ENCODE data around the gene NSMCE1.

The NSMCE1 gene

GRCh38 chr16:27241658-27242057, 26.9 kb downstream of the NSMCE1 start:
- Histone ChIP-seq H3K9me3 (ENCODE audit: low read length) (no peaks in the 10 kb centered on the region), H3K4me3 (ENCODE audit: low read depth, low read length, poor library complexity, severe bottlenecking) (no peak overlapping the region), H3K4me1 (ENCODE audit: insufficient read depth, low read length, severe bottlenecking) (peaks cover 52% of the 10 kb centered on the region), H3K27ac (ENCODE audit: low read depth, low read length, poor library complexity, severe bottlenecking) (peak overlapping the region; percentile 98), H3K4me2 (ENCODE audit: low read length) (no peak overlapping the region), H3K36me3 (ENCODE audit: insufficient read depth, low read length) (peaks cover 7% of the 10 kb centered on the region; the same call in 1 of the 2 replicates), H3K79me2 (ENCODE audit: insufficient read depth, low read length) (no peaks in the 10 kb centered on the region), H3F3A (ENCODE audit: insufficient read depth, low read length) (peaks cover 5% of the 10 kb centered on the region; the same call in 1 of the 2 replicates), H2AFZ (ENCODE audit: low read length) (no peak overlapping the region), H3K27me3 (ENCODE audit: insufficient read depth, low read length) (no peaks in the 10 kb centered on the region), H4K20me1 (ENCODE audit: insufficient read depth, low read length) (no peaks in the 10 kb centered on the region), H3K9ac (ENCODE audit: low read length) (no peak overlapping the region), H3K9me2 (ENCODE audit: low read depth, low read length) (no peaks in the 10 kb centered on the region)
- TF ChIP-seq CTCF (IDR thresholded peaks at IDR 0.05; ENCODE audit: low read length) (no peak), EZH2 (IDR thresholded peaks at IDR 0.05; ENCODE audit: borderline replicate concordance, low read length) (no peak)

- H3K4me2 ChIP-seq (ENCODE audit: low read length): no peak overlapping the region
- no peaks in the 10 kb centered on the region for H3K79me2 ChIP-seq (ENCODE audit: insufficient read depth, low read length)
Measured at GRCh38 chr16:27240948-27241531, 27.5 kb downstream of the NSMCE1 start.

GRCh38 chr16:27239906-27240655, 28.5 kb downstream of the NSMCE1 start:
- Histone ChIP-seq H3K9me2 (ENCODE audit: low read depth, low read length) (no peaks in the 10 kb centered on the region), H3K36me3 (ENCODE audit: insufficient read depth, low read length) (no peaks in the 10 kb centered on the region; the same call in 1 of the 2 replicates), H4K20me1 (ENCODE audit: insufficient read depth, low read length) (no peaks in the 10 kb centered on the region), H3K27ac (ENCODE audit: low read depth, low read length, poor library complexity, severe bottlenecking) (peak overlapping the region; percentile 98), H3K27me3 (ENCODE audit: insufficient read depth, low read length) (no peaks in the 10 kb centered on the region), H3K4me3 (ENCODE audit: low read depth, low read length, poor library complexity, severe bottlenecking) (no peak overlapping the region), H3K4me1 (ENCODE audit: insufficient read depth, low read length, severe bottlenecking) (peaks cover 66% of the 10 kb centered on the region), H3K9me3 (ENCODE audit: low read length) (no peaks in the 10 kb centered on the region), H3K79me2 (ENCODE audit: insufficient read depth, low read length) (no peaks in the 10 kb centered on the region), H2AFZ (ENCODE audit: low read length) (no peak overlapping the region), H3K4me2 (ENCODE audit: low read length) (no peak overlapping the region), H3K9ac (ENCODE audit: low read length) (no peak overlapping the region), H3F3A (ENCODE audit: insufficient read depth, low read length) (peaks cover 7% of the 10 kb centered on the region; the same call in 1 of the 2 replicates)
- no peak for TF ChIP-seq EZH2 (IDR thresholded peaks at IDR 0.05; ENCODE audit: borderline replicate concordance, low read length)
- TF ChIP-seq CTCF (IDR thresholded peaks at IDR 0.05; ENCODE audit: low read length): no peak

More at GRCh38 chr16:27240948-27241531, 27.5 kb downstream of the NSMCE1 start:
- Histone ChIP-seq H3F3A (ENCODE audit: insufficient read depth, low read length) (peaks cover 7% of the 10 kb centered on the region; the same call in 1 of the 2 replicates), H4K20me1 (ENCODE audit: insufficient read depth, low read length) (no peaks in the 10 kb centered on the region), H3K27me3 (ENCODE audit: insufficient read depth, low read length) (no peaks in the 10 kb centered on the region), H3K4me3 (ENCODE audit: low read depth, low read length, poor library complexity, severe bottlenecking) (no peak overlapping the region), H3K27ac (ENCODE audit: low read depth, low read length, poor library complexity, severe bottlenecking) (peak overlapping the region; percentile 98), H3K36me3 (ENCODE audit: insufficient read depth, low read length) (peaks cover 7% of the 10 kb centered on the region; the same call in 1 of the 2 replicates), H2AFZ (ENCODE audit: low read length) (no peak overlapping the region), H3K4me1 (ENCODE audit: insufficient read depth, low read length, severe bottlenecking) (peaks cover 56% of the 10 kb centered on the region), H3K9ac (ENCODE audit: low read length) (no peak overlapping the region), H3K9me2 (ENCODE audit: low read depth, low read length) (no peaks in the 10 kb centered on the region), H3K9me3 (ENCODE audit: low read length) (no peaks in the 10 kb centered on the region)
- no peak for TF ChIP-seq CTCF (IDR thresholded peaks at IDR 0.05; ENCODE audit: low read length)
- no peak for TF ChIP-seq EZH2 (IDR thresholded peaks at IDR 0.05; ENCODE audit: borderline replicate concordance, low read length)

Measured in OCI-LY1 (cell line).